ENCODE data around the gene TMPRSS9. TPM values are rescaled to one million over a fixed set of nuclear protein-coding genes. Genes with fewer than 3 reads are reported as not detected.

The TMPRSS9 gene
- polyA plus RNA-seq (2011; rRNA removed) (not detected in 2 replicates), polyA minus RNA-seq (2011; rRNA and poly(A)+ RNA removed) (not detected in 2 replicates)

DNA sequence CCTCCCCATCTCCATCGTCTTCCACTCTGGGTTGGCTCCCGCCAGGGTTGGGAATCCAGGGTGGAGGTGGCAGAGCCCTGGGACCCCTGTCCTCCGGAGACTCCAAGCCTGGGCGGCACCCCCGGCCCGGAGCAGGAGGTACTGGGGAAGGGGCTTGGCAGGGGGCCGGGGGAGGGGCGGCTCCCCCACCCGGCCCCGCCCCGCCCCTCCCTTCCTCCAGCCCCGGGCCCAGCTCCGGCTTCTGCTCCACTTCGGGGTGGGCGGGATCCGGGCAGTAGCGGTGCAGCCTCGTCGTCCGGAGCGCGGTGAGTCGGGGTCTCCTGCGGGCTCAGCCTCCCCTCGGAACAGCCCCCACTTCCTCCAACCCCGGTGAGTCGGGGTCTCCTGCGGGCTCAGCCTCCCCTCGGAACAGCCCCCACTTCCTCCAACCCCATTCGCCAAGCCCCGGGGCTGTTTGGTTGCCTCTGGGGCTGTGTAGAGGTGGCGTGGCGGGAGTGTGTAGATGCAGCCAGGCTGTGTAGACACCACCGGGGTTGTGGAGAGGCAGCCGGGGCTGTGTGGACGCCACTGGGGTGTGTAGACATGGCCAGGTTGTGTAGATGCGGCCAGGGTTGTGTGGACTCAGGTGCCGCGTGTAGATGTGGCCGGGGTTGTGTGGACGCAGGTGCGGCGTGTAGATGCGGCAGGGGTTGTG, at the start of gene TMPRSS9:
Gene TMPRSS9 (plus strand): TSS at position 274 of the 694 bp plus-strand sequence. CDS start 29,521 bp downstream, outside the sequence.
- DNase-seq (ENCODE audit: low read depth) = no peak
- POLR2A ChIA-PET = no interaction called here
- TF ChIP-seq, protein P1, sequence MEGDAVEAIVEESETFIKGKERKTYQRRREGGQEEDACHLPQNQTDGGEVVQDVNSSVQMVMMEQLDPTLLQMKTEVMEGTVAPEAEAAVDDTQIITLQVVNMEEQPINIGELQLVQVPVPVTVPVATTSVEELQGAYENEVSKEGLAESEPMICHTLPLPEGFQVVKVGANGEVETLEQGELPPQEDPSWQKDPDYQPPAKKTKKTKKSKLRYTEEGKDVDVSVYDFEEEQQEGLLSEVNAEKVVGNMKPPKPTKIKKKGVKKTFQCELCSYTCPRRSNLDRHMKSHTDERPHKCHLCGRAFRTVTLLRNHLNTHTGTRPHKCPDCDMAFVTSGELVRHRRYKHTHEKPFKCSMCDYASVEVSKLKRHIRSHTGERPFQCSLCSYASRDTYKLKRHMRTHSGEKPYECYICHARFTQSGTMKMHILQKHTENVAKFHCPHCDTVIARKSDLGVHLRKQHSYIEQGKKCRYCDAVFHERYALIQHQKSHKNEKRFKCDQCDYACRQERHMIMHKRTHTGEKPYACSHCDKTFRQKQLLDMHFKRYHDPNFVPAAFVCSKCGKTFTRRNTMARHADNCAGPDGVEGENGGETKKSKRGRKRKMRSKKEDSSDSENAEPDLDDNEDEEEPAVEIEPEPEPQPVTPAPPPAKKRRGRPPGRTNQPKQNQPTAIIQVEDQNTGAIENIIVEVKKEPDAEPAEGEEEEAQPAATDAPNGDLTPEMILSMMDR (IDR thresholded peaks at IDR 0.05; ENCODE audit: insufficient read depth, low read depth, low read length) = no peak
- H3K36me3 ChIP-seq (ENCODE audit: control insufficient read depth, insufficient read depth, low read length) = no peaks in the 10 kb centered on the region
- H3K4me3 ChIP-seq (ENCODE audit: low read depth, low read length) = no peak within 1 kb of the TSS
- CTCF ChIA-PET = no interaction called here
- H3K27me3 ChIP-seq (ENCODE audit: control insufficient read depth, insufficient read depth, low read length) = peaks cover 15% of the 10 kb centered on the region

DNA sequence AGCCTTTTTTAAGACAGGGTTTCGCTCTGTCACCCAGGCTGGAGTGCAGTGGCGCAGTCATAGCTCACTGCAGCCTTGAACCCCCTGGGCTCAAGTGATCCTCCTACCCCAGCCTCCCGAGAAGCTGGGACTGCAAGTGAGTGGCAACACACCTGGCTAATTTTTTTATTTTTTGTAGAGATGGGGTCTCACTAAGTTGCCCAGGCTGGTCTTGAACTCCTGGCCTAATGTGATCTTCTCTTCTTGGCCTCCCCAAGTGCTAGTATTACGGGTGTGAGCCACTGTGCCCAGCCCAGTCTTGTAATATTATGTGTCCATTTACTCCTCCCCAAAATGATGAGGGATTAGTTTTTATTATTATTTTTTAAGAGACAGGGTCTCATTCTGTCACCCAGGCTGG, 49.0 kb upstream of the TMPRSS9 start:
- CTCF ChIA-PET = interaction anchor here (1.2 to 1.4 kb wide), 3 partner anchors 8 to 37 kb away, joined by 3 to 4 read pairs (median 3); no protein-coding TSS in a partner anchor
- Histone ChIP-seq H3K27me3 (ENCODE audit: control insufficient read depth, insufficient read depth, low read length) (peaks cover 12% of the 10 kb centered on the region), H3K36me3 (ENCODE audit: control insufficient read depth, insufficient read depth, low read length) (no peaks in the 10 kb centered on the region), H3K4me3 (ENCODE audit: low read depth, low read length) (no peak overlapping the region)
- TF ChIP-seq, protein P1 (IDR thresholded peaks at IDR 0.05; ENCODE audit: insufficient read depth, low read depth, low read length) = no peak
- POLR2A ChIA-PET = no interaction called here
- DNase-seq (ENCODE audit: low read depth) = no peak

DNA sequence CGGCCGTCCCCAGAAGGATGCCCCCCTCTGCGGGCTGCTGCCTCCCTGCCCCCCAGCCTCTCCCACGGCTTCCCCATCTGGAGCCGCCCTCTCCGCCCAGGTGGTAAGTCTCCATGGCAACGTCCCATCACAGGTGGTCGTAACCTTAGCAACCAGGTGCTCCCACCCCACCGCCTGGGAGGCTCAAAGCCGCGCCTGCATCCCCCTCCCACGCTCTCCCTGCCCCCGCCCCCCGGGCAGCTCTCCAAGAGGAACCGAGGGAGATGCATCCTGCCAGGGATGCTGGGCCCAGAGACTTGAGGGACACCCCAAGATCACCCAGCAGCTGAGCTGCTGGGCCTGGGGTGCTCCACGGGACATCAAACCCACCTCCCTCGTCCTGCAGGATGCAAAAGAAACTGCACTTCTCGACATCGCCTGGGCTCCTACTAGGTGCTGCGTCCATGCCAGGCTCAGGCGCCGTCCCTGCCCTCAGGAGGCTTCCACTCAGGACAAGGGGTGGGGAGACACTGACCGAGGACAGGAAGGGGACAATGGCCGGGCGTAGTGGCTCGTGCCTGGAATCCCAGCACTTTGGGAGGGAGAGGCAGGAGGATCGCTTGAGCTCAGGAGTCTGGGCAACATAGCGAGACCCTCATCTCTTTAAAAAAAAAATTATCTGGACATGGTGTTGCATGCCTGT, 47.1 kb upstream of the TMPRSS9 start:
- POLR2A ChIA-PET = no interaction called here
- CTCF ChIA-PET = interaction anchor here (0.8 kb wide), 1 partner anchor 77 kb away, joined by 3 read pairs; the partner anchor contains the start of gene PLEKHJ1
- TF ChIP-seq, protein P1 (IDR thresholded peaks at IDR 0.05; ENCODE audit: insufficient read depth, low read depth, low read length) = no peak
- DNase-seq (ENCODE audit: low read depth) = no peak
- H3K27me3 ChIP-seq (ENCODE audit: control insufficient read depth, insufficient read depth, low read length) = peaks cover 7% of the 10 kb centered on the region
- H3K4me3 ChIP-seq (ENCODE audit: low read depth, low read length) = no peak overlapping the region
- no peaks in the 10 kb centered on the region for H3K36me3 ChIP-seq (ENCODE audit: control insufficient read depth, insufficient read depth, low read length)

DNA sequence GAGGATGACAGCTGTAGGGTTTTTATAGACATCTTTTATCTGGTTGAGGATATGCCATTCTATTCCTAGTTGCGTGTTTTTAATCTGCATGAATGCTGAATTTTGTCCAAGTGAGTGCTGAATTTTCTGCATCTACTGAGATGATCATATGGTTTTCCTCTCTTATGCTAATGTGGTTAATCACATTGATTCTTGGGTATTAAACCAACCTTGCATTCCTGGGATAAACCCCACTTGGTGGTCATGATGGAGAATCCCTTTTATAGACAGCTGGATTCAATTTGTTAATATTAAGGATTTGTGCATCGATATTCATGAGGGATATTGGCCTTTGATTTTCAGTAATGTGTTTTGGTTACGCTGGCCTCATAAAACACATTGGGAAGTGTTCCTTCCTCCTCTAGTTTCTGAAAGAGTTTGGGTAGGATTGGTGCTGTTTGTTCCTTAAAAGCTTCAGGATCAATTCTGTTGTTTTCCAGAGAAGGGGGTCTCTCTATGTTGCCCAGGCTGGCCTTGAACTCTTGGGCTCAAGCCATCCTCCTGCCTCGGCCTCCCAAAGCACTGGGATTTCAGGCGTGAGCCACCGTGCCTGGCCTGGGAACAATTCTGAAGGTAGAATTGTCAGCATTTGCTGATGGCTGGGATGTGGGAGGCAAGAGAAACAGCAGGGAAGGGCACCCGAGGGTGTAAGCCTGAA, 44.8 kb upstream of the TMPRSS9 start:
- no peak for DNase-seq (ENCODE audit: low read depth)
- ChIA-PET CTCF (interaction anchor here (0.7 to 3.4 kb wide), 22 partner anchors 8 to 386 kb away, joined by 3 to 35 read pairs (median 5); partner anchors contain the start of genes LSM7, PEAK3, PLEKHJ1 and SPPL2B), POLR2A (no interaction called here)
- Histone ChIP-seq H3K27me3 (ENCODE audit: control insufficient read depth, insufficient read depth, low read length) (peaks cover 4% of the 10 kb centered on the region), H3K4me3 (ENCODE audit: low read depth, low read length) (no peak overlapping the region), H3K36me3 (ENCODE audit: control insufficient read depth, insufficient read depth, low read length) (no peaks in the 10 kb centered on the region)
- TF ChIP-seq, protein P1 (IDR thresholded peaks at IDR 0.05; ENCODE audit: insufficient read depth, low read depth, low read length) = no peak

All from BJ (cell line).